WTC11 (cell line): ENCODE measurements around the gene PUDP. TPM values are rescaled to one million over a fixed set of nuclear protein-coding genes. Genes with fewer than 3 reads are reported as not detected.

Source experiments
- ATAC-seq: fragments of 200-7000 bp; cut with Tn5 transposase; 2 replicates; pipeline ENCODE4 v1.10.0; 2021; ENCODE audit warnings: mild to moderate bottlenecking, moderate library complexity
- CTCF ChIA-PET: fragments of 300-600 bp; sonication (Branson Sonifier 250); formaldehyde crosslinking; loops from one replicate; lab custom pipeline; 2021; ENCODE audit warnings: antibody characterized with exemption; lab: Charles Lee
- POLR2A ChIA-PET: fragments of 350-600 bp; sonication (Branson Sonifier 250); formaldehyde crosslinking; loops from one replicate; lab custom pipeline; 2021; ENCODE audit warnings: antibody characterized with exemption; lab: Charles Lee
- DNase-seq: peaks from one replicate; pipeline ENCODE4 v3.0.0; 2021; ENCODE audit warnings: low spot score
- H3K27ac Mint-ChIP-seq: 2 replicates; pipeline ENCODE4 v1.8.0; 2021; ENCODE audit warnings: mixed read lengths
- H3K27me3 Mint-ChIP-seq: 2 replicates; pipeline ENCODE4 v1.8.0; 2021; ENCODE audit warnings: low read depth, mild to moderate bottlenecking, moderate library complexity, mixed read lengths
- H3K36me3 Mint-ChIP-seq: 2 replicates; pipeline ENCODE4 v1.8.0; 2021; ENCODE audit warnings: mixed read lengths
- H3K4me1 Mint-ChIP-seq: 2 replicates; pipeline ENCODE4 v1.8.0; 2022; ENCODE audit warnings: mixed read lengths
- H3K4me3 Mint-ChIP-seq: 2 replicates; pipeline ENCODE4 v1.8.0; 2021; ENCODE audit warnings: mild to moderate bottlenecking, moderate library complexity, mixed read lengths
- H3K9me3 Mint-ChIP-seq: 2 replicates; pipeline ENCODE4 v1.8.0; 2021; ENCODE audit warnings: mixed read lengths
- CDX4 ChIP-seq: fragments of 250-450 bp; sonication (Bioruptor Pico); IDR thresholded peaks from 2 replicates; pipeline ENCODE4 v1.9.0; 2021; ENCODE audit warnings: moderate library complexity, mild to moderate bottlenecking, inconsistent platforms, borderline replicate concordance
- CREB1 ChIP-seq: sonication (generic); formaldehyde crosslinking; IDR thresholded peaks from 2 replicates; pipeline ENCODE4 v1.8.0; 2023; ENCODE audit warnings: mild to moderate bottlenecking, missing genetic modification reagents
- CREM ChIP-seq: sonication (generic); formaldehyde crosslinking; IDR thresholded peaks from 2 replicates; pipeline ENCODE4 v1.8.1; 2022; ENCODE audit warnings: mild to moderate bottlenecking, missing genetic modification reagents, moderate library complexity
- E2F1 ChIP-seq: sonication (generic); formaldehyde crosslinking; IDR thresholded peaks from 2 replicates; pipeline ENCODE4 v1.8.0; 2022; ENCODE audit warnings: mild to moderate bottlenecking, missing genetic modification reagents
- ELF4 ChIP-seq: sonication (generic); formaldehyde crosslinking; IDR thresholded peaks from 2 replicates; pipeline ENCODE4 v1.8.1; 2022; ENCODE audit warnings: low read depth, mild to moderate bottlenecking, moderate library complexity, missing genetic modification reagents
- ERG ChIP-seq: fragments of 250-450 bp; sonication (Bioruptor Pico); IDR thresholded peaks from 2 replicates; pipeline ENCODE4 v1.8.0; 2021; ENCODE audit warnings: mild to moderate bottlenecking
- FOXK1 ChIP-seq: sonication (generic); formaldehyde crosslinking; IDR thresholded peaks from 2 replicates; pipeline ENCODE4 v1.8.0; 2022; ENCODE audit warnings: mild to moderate bottlenecking, moderate library complexity, missing genetic modification reagents
- FOXP1 ChIP-seq: sonication (generic); formaldehyde crosslinking; IDR thresholded peaks from 2 replicates; pipeline ENCODE4 v1.8.0; 2022; ENCODE audit warnings: missing genetic modification reagents, mild to moderate bottlenecking, moderate library complexity, borderline replicate concordance
- GRHL2 ChIP-seq: fragments of 250-450 bp; sonication (Bioruptor Pico); IDR thresholded peaks from 2 replicates; pipeline ENCODE4 v1.8.0; 2022; ENCODE audit warnings: mild to moderate bottlenecking, moderate library complexity; ENCODE audit not compliant: insufficient replicate concordance, severe bottlenecking
- HMGA2 ChIP-seq: fragments of 250-450 bp; sonication (Bioruptor Pico); IDR thresholded peaks from 2 replicates; pipeline ENCODE4 v1.4.0; 2021; ENCODE audit warnings: mild to moderate bottlenecking, moderate library complexity
- IRF2 ChIP-seq: sonication (generic); formaldehyde crosslinking; IDR thresholded peaks from 2 replicates; pipeline ENCODE4 v1.8.0; 2022; ENCODE audit warnings: low read depth, missing genetic modification reagents, borderline replicate concordance
- PREB ChIP-seq: sonication (generic); formaldehyde crosslinking; IDR thresholded peaks from 2 replicates; pipeline ENCODE4 v1.8.1; 2022; ENCODE audit warnings: mild to moderate bottlenecking, missing genetic modification reagents, moderate library complexity, borderline replicate concordance
- SOX15 ChIP-seq: fragments of 250-450 bp; sonication (Bioruptor Pico); IDR thresholded peaks from 2 replicates; pipeline ENCODE4 v1.9.0; 2021; ENCODE audit warnings: mild to moderate bottlenecking
- TCF7 ChIP-seq: sonication (generic); formaldehyde crosslinking; IDR thresholded peaks from 2 replicates; pipeline ENCODE4 v1.8.0; 2022; ENCODE audit warnings: mild to moderate bottlenecking, low read depth, missing genetic modification reagents, moderate library complexity
- ZBTB21 ChIP-seq: sonication (generic); formaldehyde crosslinking; IDR thresholded peaks from 2 replicates; pipeline ENCODE4 v1.8.1; 2023; ENCODE audit warnings: mild to moderate bottlenecking, missing genetic modification reagents, borderline replicate concordance
- ZNF121 ChIP-seq: sonication (generic); formaldehyde crosslinking; IDR thresholded peaks from 2 replicates; pipeline ENCODE4 v1.8.0; 2023; ENCODE audit warnings: missing genetic modification reagents
- ZNF232 ChIP-seq: sonication (generic); formaldehyde crosslinking; IDR thresholded peaks from 2 replicates; pipeline ENCODE4 v1.8.0; 2022; ENCODE audit warnings: mild to moderate bottlenecking, missing genetic modification reagents
- ZNF281 ChIP-seq: sonication (generic); formaldehyde crosslinking; IDR thresholded peaks from 2 replicates; pipeline ENCODE4 v1.8.0; 2023; ENCODE audit warnings: mild to moderate bottlenecking, missing genetic modification reagents
- ZNF317 ChIP-seq: sonication (generic); formaldehyde crosslinking; IDR thresholded peaks from 2 replicates; pipeline ENCODE4 v1.8.1; 2023; ENCODE audit warnings: low read depth, mild to moderate bottlenecking, moderate library complexity, missing genetic modification reagents, borderline replicate concordance
- ZNF423 ChIP-seq: fragments of 250-450 bp; sonication (Bioruptor Pico); IDR thresholded peaks from 2 replicates; pipeline ENCODE4 v2.1.2; 2022; ENCODE audit warnings: mild to moderate bottlenecking, moderate library complexity
- total RNA-seq: library from RNA; stranded (reverse); gene quantifications from 3 replicates; pipeline ENCODE4 v1.2.3, GENCODE V29; 2021

PUDP gene
- total RNA-seq, 1 experiment from 2014 or later = 20.8 TPM

GRCh38 chrX:7109838-7110793 lies 37.8 kb downstream of the PUDP start:
- Mint-ChIP-seq H3K9me3 (no peaks in the 10 kb centered on the region; the same call in 1 of the 2 replicates), H3K4me3 (no peak overlapping the region)
- ATAC-seq = no peak
- no peak for DNase-seq
- no peak for TF ChIP-seq ZNF317 (CRISPR knock-in tag)
- TF ChIP-seq ERG (CRISPR knock-in tag) = no peak
- TF ChIP-seq ELF4 (CRISPR knock-in tag) = no peak
- TF ChIP-seq SOX15 (CRISPR knock-in tag) = no peak
- no peak for TF ChIP-seq CDX4
- no peak for TF ChIP-seq ZNF281 (CRISPR knock-in tag)
- no peak for TF ChIP-seq ZBTB21 (CRISPR knock-in tag)
- no peak for TF ChIP-seq ZNF232 (CRISPR knock-in tag)
- TF ChIP-seq CREM (CRISPR knock-in tag) = no peak
- TF ChIP-seq FOXP1 (CRISPR knock-in tag) = no peak
- TF ChIP-seq HMGA2 = no peak
- no peak for TF ChIP-seq TCF7
- TF ChIP-seq IRF2 = no peak
- TF ChIP-seq, all 79 proteins: peak for 0
- Mint-ChIP-seq H3K4me1 (peaks cover 24% of the 10 kb centered on the region), H3K27me3 (no peaks in the 10 kb centered on the region), H3K27ac (peak overlapping the region; percentile 45; the same call in 1 of the 2 replicates), H3K36me3 (no peaks in the 10 kb centered on the region)
- POLR2A ChIA-PET = no interaction called here
- CTCF ChIA-PET = interaction anchor here (1.5 kb wide), 1 partner anchor 81 kb away, joined by 3 read pairs; no protein-coding TSS in a partner anchor

GRCh38 chrX:7109049-7109531 lies 38.9 kb downstream of the PUDP start:
- CTCF ChIA-PET = no interaction called here
- POLR2A ChIA-PET = interaction anchor here (0.6 kb wide), 1 partner anchor 15 kb away, joined by 5 read pairs; no protein-coding TSS in a partner anchor
- ATAC-seq = peak; percentile 34

More at GRCh38 chrX:7109049-7109531, 38.9 kb downstream of the PUDP start:
- Mint-ChIP-seq H3K9me3 (no peaks in the 10 kb centered on the region; the same call in 1 of the 2 replicates), H3K27me3 (no peaks in the 10 kb centered on the region), H3K4me3 (no peak overlapping the region), H3K36me3 (no peaks in the 10 kb centered on the region), H3K4me1 (peaks cover 24% of the 10 kb centered on the region), H3K27ac (peak overlapping the region; percentile 29)
- no peak for DNase-seq
- TF ChIP-seq ZNF423 (CRISPR knock-in tag) (no peak), PREB (CRISPR knock-in tag) (no peak), CREB1 (CRISPR knock-in tag) (no peak), ZNF121 (CRISPR knock-in tag) (no peak), FOXK1 (no peak), FOXP1 (CRISPR knock-in tag) (no peak), GRHL2 (CRISPR knock-in tag) (no peak), E2F1 (no peak)
